MCF 10A (cell line): ENCODE measurements around the gene RNF150. TPM values are rescaled to one million over a fixed set of nuclear protein-coding genes. Genes with fewer than 3 reads are reported as not detected.

Source experiments
- BruUV-seq: library from RNA; stranded (reverse); fragments of 400-500 nt; replicated peaks from 2 replicates; lab custom pipeline; 2021; lab: Mats Ljungman, UMichigan
- CTCF ChIA-PET: fragments of 300-600 bp; sonication (Branson Sonifier 250); formaldehyde crosslinking; extraction: SDS; loops from one replicate; lab custom pipeline; 2021; ENCODE audit warnings: antibody characterized with exemption, inconsistent platforms; lab: Yijun Ruan, JAX
- POLR2A ChIA-PET: fragments of 300-600, 350-650 bp; sonication (Branson Sonifier 250); formaldehyde crosslinking; extraction: SDS; loops from one replicate; lab custom pipeline; 2020; ENCODE audit warnings: antibody characterized with exemption, inconsistent platforms; lab: Yijun Ruan, JAX
- DNase-seq: peaks from one replicate; pipeline ENCODE4 v3.0.0-alpha.2; 2018; ENCODE audit not compliant: unreplicated experiment
- H3K27ac Mint-ChIP-seq: one replicate; pipeline ENCODE4 v1.8.0; 2022; ENCODE audit warnings: mild to moderate bottlenecking, low read depth, mixed read lengths; ENCODE audit not compliant: unreplicated experiment
- H3K27me3 Mint-ChIP-seq: one replicate; pipeline ENCODE4 v1.8.0; 2022; ENCODE audit warnings: mixed read lengths; ENCODE audit not compliant: insufficient read depth, unreplicated experiment
- H3K36me3 Mint-ChIP-seq: one replicate; pipeline ENCODE4 v1.8.0; 2022; ENCODE audit warnings: mild to moderate bottlenecking, moderate library complexity, mixed read lengths; ENCODE audit not compliant: insufficient read depth, unreplicated experiment
- H3K4me1 Mint-ChIP-seq: one replicate; pipeline ENCODE4 v1.8.0; 2022; ENCODE audit warnings: mixed read lengths; ENCODE audit not compliant: insufficient read depth, unreplicated experiment
- H3K4me3 Mint-ChIP-seq: one replicate; pipeline ENCODE4 v1.8.0; 2022; ENCODE audit warnings: mild to moderate bottlenecking, moderate library complexity, mixed read lengths; ENCODE audit not compliant: unreplicated experiment
- H3K9me3 Mint-ChIP-seq: one replicate; pipeline ENCODE4 v1.8.0; 2022; ENCODE audit warnings: mixed read lengths; ENCODE audit not compliant: unreplicated experiment
- CTCF ChIP-seq: fragments of 200-600 bp; IDR thresholded peaks from one replicate; pipeline ENCODE4 v1.8.0; 2022; ENCODE audit warnings: antibody characterized with exemption, mild to moderate bottlenecking; ENCODE audit not compliant: unreplicated experiment
- intact Hi-C: fragments of 100-400 bp; cut with micrococcal nuclease; formaldehyde crosslinking; loops from 2 replicates; pipeline ENCODE4 v1.14.1; 2022
- total RNA-seq: library from RNA; stranded (reverse); gene quantifications from 2 replicates; pipeline ENCODE4 v1.2.3, GENCODE V29; 2022

The RNF150 gene
- total RNA-seq, 1 experiment from 2014 or later: 0.44 TPM

DNA sequence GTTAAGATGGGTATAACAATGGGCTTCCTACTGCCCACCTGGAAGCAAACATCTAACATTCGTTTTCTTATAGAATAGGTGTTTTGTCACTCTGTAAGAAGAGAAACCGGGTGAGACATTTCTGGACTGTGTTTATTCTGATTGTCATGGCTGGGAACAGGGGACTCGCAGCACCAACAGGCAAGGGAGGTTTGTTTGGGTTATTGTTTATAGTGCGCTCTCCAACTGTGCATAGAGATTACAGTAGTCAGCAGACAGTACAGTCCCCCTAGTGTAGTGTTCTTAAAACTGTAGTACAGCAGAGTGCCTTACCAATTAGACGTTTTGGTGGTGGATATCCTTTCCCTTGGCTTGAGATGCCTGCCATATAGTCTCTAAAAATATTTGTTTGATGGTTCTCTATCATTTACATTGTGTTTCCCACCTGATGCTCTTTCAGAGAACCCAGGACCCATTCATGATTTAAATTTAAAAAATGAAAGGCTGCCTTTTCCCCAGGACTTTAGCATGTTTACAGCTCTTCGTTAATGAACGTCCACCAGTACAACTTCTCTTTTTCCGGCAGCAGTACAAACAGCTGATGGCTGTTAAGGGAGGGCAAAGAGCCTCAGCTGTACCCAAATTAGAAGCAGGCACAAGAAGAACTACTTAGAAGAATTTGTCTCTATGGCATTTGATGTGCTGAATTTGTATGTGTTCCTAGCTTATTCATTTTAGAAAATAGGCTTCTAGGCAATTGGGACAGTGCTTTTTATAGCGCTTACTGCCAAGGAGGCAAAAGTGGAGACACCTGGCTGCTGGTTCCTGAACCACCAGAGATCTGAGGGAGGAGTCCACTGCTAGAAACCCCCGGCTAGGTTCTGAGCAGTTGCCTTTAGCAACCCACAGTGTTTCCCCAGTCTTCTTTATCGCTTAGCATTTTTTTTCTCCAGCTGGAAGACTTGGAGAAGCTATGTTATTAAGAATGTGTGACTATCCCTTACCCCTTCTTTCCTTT is 1.0 kb upstream of the RNF150 start:
- peaks cover 35% of the 10 kb centered on the region for H3K27me3 Mint-ChIP-seq
- no peak overlapping the region for H3K27ac Mint-ChIP-seq
- no peaks in the 10 kb centered on the region for H3K36me3 Mint-ChIP-seq
- no peak for DNase-seq
- ChIA-PET CTCF (interaction anchor here (0.5 to 7.5 kb wide), 37 partner anchors 7 to 934 kb away, joined by 3 to 115 read pairs (median 5); no protein-coding TSS in a partner anchor), POLR2A (interaction anchor here (0.5 to 1.2 kb wide), 7 partner anchors 9 to 773 kb away, joined by 3 to 4 read pairs (median 3); no protein-coding TSS in a partner anchor)
- H3K4me1 Mint-ChIP-seq: peaks cover 5% of the 10 kb centered on the region
- TF ChIP-seq CTCF: no peak
- peak overlapping the region; percentile 96 for H3K4me3 Mint-ChIP-seq
- intact Hi-C loops: loop anchor here (1.0 to 2.0 kb wide), 4 partner anchors 137 to 273 kb away; no protein-coding TSS in a partner anchor
- no TSS peak for BruUV-seq
- no peaks in the 10 kb centered on the region for H3K9me3 Mint-ChIP-seq

GRCh38 chr4:141132709-141133145 is 542 bp downstream of the RNF150 start:
- Mint-ChIP-seq H3K4me3 (peak overlapping the region; percentile 96), H3K27me3 (peaks cover 34% of the 10 kb centered on the region), H3K9me3 (no peaks in the 10 kb centered on the region), H3K4me1 (peaks cover 5% of the 10 kb centered on the region), H3K27ac (no peak overlapping the region), H3K36me3 (no peaks in the 10 kb centered on the region)
- POLR2A ChIA-PET: interaction anchor here (0.6 to 1.2 kb wide), 2 partner anchors 32 to 765 kb away, joined by 4 read pairs; no protein-coding TSS in a partner anchor
- intact Hi-C loops: loop anchor here (1.0 to 2.0 kb wide), 4 partner anchors 136 to 271 kb away; no protein-coding TSS in a partner anchor
- TF ChIP-seq CTCF: no peak
- no peak for DNase-seq
- CTCF ChIA-PET: interaction anchor here (0.5 to 7.5 kb wide), 27 partner anchors 10 to 675 kb away, joined by 3 to 115 read pairs (median 5); no protein-coding TSS in a partner anchor
- no TSS peak for BruUV-seq

GRCh38 chr4:141132072-141132708 is 1.1 kb downstream of the RNF150 start:
- no peak overlapping the region for H3K27ac Mint-ChIP-seq
- TF ChIP-seq CTCF: no peak
- intact Hi-C loops: loop anchor here (2.0 kb wide), 1 partner anchor 135 kb away; no protein-coding TSS in a partner anchor
- CTCF ChIA-PET: interaction anchor here (0.6 to 7.5 kb wide), 6 partner anchors 136 to 1429 kb away, joined by 3 to 115 read pairs (median 5); no protein-coding TSS in a partner anchor
- H3K36me3 Mint-ChIP-seq: no peaks in the 10 kb centered on the region
- peaks cover 29% of the 10 kb centered on the region for H3K27me3 Mint-ChIP-seq
- H3K9me3 Mint-ChIP-seq: no peaks in the 10 kb centered on the region
- no TSS peak for BruUV-seq
- H3K4me1 Mint-ChIP-seq: peaks cover 5% of the 10 kb centered on the region
- peak overlapping the region; percentile 96 for H3K4me3 Mint-ChIP-seq
- no peak for DNase-seq
- POLR2A ChIA-PET: no interaction called here
